Measurements from ENCODE around the gene THRA.
A peak's percentile ranks its signal among the peaks of the same experiment; 100 is the strongest.

THRA gene

DNA sequence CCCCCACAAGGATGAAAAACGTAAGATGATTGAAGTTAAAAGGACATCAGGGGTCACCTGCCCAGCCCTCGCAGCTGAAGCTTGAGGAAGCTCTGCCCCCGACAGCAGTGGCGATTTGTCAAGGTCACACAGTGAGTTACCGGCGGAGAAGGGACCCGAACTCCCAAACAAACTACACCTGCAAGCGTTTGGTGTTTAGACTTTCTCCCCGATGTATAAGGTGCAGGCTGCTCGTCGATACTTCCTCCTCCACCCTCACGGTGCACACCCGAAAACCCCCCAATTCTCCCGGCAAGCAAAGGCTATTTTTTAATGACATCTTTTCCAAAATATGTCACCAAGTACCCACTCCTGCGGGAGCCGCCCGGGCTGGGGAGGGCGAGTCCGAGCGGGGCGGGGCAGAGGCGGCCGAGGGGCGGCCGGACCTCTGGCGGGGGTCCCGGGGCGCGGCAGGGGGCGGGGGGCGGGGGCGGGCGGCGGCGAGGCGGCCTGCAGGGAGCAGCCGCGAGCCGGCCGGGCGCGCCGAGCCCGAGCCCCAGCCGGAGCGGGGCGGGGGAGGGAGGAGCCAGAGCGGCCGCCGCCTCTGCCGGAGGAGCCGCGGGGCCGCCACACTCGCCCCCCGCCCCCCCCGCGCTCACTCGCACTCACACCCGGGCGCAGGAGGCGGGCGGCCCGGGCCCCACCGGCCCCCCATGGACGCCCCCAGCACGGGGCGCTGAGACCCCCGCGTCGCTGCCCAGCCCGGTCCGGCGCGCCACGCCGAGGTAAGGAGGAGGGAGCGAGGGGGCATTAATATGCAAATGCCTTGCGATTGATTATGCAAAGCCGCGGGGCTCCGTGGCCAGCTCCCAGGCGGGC lies at the start of gene THRA:
Gene THRA (plus strand): TSS at position 637 of the 858 bp plus-strand sequence. CDS start 11,524 bp downstream, outside the sequence.
- peak; percentile 52 for TF ChIP-seq CTCF (IDR thresholded peaks at IDR 0.05)

GRCh38 chr17:40014375-40014980 lies 48.3 kb upstream of the THRA start:
- no peak for TF ChIP-seq CTCF (IDR thresholded peaks at IDR 0.05)

GRCh38 chr17:40015005-40015997 lies 47.5 kb upstream of the THRA start, which contains the start of gene CSF3:
CSF3 (plus strand) TSS chr17:40015440; CDS start chr17:40015475, 35 bp downstream.
- TF ChIP-seq CTCF (IDR thresholded peaks at IDR 0.05): no peak

GRCh38 chr17:40015998-40016985 lies 46.5 kb upstream of the THRA start:
- no peak for TF ChIP-seq CTCF (IDR thresholded peaks at IDR 0.05)

DNA sequence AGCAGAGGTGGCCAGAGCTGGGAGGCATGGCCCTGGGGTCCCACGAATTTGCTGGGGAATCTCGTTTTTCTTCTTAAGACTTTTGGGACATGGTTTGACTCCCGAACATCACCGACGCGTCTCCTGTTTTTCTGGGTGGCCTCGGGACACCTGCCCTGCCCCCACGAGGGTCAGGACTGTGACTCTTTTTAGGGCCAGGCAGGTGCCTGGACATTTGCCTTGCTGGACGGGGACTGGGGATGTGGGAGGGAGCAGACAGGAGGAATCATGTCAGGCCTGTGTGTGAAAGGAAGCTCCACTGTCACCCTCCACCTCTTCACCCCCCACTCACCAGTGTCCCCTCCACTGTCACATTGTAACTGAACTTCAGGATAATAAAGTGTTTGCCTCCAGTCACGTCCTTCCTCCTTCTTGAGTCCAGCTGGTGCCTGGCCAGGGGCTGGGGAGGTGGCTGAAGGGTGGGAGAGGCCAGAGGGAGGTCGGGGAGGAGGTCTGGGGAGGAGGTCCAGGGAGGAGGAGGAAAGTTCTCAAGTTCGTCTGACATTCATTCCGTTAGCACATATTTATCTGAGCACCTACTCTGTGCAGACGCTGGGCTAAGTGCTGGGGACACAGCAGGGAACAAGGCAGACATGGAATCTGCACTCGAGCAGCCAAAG lies 45.2 kb upstream of the THRA start:
- no peak for TF ChIP-seq CTCF (IDR thresholded peaks at IDR 0.05)

DNA sequence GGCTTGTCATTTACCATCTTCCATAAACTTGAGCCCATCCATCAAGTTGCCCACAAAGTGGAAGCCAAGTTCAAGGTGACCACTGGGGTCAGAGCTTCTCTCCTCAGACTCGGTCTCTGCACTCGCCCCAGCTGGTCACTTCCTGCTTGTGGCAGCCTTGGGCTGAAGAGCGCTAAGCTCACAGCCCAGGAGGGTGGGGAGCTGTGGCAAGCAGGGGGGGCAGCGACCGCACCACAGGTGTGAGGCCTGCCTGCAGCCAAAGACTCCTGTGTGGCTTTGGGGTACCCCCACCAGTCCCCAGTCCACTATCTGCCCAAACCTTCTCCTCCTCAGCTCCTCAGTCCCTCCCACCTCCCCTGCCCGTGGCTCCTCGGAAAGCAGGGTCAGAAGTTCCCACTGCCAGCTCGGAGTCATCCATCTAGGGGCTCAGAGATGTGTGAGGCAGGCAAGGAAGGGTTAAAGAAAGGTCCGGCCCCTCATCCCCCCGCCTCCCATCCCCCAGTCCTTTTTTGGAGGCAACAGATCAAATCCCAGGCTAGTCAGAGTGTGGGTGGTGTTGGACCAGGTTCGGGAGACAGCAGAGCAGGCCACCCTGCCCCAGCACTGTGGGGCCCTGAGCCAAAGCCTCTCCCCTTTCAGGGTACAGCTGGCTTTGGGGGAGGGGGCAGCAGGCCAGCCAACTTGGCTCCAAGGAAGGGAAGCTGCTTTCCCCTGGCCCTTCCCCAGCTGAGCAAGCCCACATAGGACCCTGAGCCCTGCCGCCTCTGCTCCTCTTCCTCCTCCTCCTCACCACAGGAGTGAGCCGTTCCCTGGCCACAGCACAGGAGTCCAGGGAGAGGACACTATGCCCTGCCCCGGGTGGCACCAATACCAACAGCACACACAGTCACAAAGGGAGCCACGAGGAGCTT lies 44.3 kb upstream of the THRA start:
- TF ChIP-seq CTCF (IDR thresholded peaks at IDR 0.05): no peak
